H1 (cell line): ENCODE data around the gene PLIN4.

Experiments used
- EP300 ChIP-seq, 2 experiments: IDR thresholded peaks; 1 replicate in 1 of 2; 2 replicates in 1 of 2; pipeline ENCODE4 v1.6.1; 2011 to 2012; ENCODE audit warnings: low read depth in 2 of 2, low read length in 2 of 2, mild to moderate bottlenecking in 2 of 2, borderline replicate concordance in 1 of 2, inconsistent platforms in 1 of 2, moderate library complexity in 1 of 2
- JUN ChIP-seq: IDR thresholded peaks from 2 replicates; pipeline ENCODE4 v1.6.1; 2011; ENCODE audit warnings: low read depth, mild to moderate bottlenecking, improper control_type of control experiment, low read length
- SIN3A ChIP-seq, 2 experiments: IDR thresholded peaks in 1 of 2; conservative IDR thresholded peaks in 1 of 2; 2 replicates each; pipeline ENCODE4 v1.6.1; 2011 to 2012; ENCODE audit warnings: low read length in 2 of 2, improper control_type of control experiment in 1 of 2, low read depth in 1 of 2, mild to moderate bottlenecking in 1 of 2

DNA sequence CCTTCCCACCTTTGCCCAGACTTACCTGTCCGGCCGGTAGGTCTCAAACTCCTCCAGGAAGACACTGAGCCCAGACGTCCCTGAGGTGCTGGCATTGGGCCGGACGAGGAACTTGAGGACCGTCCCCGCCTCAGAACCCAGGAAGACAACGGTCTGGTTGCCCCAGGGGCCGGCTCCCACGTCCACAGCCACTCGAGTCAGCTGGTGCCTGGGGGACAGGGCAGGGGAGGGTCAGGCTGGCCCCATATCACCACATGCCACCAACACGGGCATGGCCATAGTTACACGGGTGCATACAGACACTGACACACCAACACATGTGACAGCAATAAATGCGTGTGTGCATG is 29.9 kb upstream of the PLIN4 start:
- TF ChIP-seq SIN3A (conservative IDR thresholded peaks at IDR 0.05 in 1 of 2, IDR thresholded peaks at IDR 0.05 in 1 of 2; ENCODE audit: low read depth in 1 of 2, low read length in 2 of 2) (no peak), EP300 (IDR thresholded peaks at IDR 0.05; ENCODE audit: borderline replicate concordance in 1 of 2, low read depth in 2 of 2, low read length in 2 of 2) (no peak), JUN (no peak)
